ENCODE results near the gene TMEM117.

The TMEM117 gene

DNA sequence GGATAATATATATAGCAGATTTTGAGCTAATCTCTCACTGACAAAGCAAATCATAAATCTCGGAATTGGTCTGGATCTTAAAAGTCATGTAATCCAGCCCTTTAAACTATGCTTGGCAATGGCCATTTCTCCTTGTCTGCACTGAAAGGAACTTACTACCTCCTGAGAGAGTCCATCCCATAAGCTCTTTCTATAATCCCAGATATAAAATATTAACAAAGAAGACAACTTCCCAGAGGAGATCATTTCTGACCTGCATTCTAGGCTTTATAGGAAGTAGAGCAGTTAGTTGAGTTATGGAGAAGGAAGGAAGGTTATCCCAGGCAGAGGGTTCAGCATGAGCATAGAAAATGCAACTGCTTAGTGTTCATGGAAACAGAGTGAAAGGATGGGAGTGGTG lies 99.7 kb downstream of the TMEM117 start:
- no peaks in the 10 kb centered on the region for H4K20me1 ChIP-seq (ENCODE audit: control insufficient read depth, insufficient read depth, low read depth, low read length)
- H3F3A ChIP-seq (ENCODE audit: control insufficient read depth, insufficient read depth) = no peaks in the 10 kb centered on the region
- no peaks in the 10 kb centered on the region for H3K79me2 ChIP-seq (ENCODE audit: control insufficient read depth, low read length)
- no peaks in the 10 kb centered on the region for H3K27me3 ChIP-seq (ENCODE audit: control insufficient read depth, low read length)
- no peak overlapping the region for H3K4me3 ChIP-seq (ENCODE audit: low read length)
- H3K36me3 ChIP-seq (ENCODE audit: control insufficient read depth, low read length) = no peaks in the 10 kb centered on the region
- 0 out of 2 replicates have a peak, but pooled peaks cover 3% of the 10 kb centered on the region for H3K9me3 ChIP-seq (ENCODE audit: control insufficient read depth, insufficient read depth, low read length)
- H3K4me1 ChIP-seq (ENCODE audit: control insufficient read depth, low read length) = no peaks in the 10 kb centered on the region
- no peak for TF ChIP-seq EZH2phosphoT487 (IDR thresholded peaks at IDR 0.05; ENCODE audit: borderline replicate concordance, low read length)
- TF ChIP-seq, protein P1, sequence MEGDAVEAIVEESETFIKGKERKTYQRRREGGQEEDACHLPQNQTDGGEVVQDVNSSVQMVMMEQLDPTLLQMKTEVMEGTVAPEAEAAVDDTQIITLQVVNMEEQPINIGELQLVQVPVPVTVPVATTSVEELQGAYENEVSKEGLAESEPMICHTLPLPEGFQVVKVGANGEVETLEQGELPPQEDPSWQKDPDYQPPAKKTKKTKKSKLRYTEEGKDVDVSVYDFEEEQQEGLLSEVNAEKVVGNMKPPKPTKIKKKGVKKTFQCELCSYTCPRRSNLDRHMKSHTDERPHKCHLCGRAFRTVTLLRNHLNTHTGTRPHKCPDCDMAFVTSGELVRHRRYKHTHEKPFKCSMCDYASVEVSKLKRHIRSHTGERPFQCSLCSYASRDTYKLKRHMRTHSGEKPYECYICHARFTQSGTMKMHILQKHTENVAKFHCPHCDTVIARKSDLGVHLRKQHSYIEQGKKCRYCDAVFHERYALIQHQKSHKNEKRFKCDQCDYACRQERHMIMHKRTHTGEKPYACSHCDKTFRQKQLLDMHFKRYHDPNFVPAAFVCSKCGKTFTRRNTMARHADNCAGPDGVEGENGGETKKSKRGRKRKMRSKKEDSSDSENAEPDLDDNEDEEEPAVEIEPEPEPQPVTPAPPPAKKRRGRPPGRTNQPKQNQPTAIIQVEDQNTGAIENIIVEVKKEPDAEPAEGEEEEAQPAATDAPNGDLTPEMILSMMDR (IDR thresholded peaks at IDR 0.05; ENCODE audit: low read depth, low read length, poor library complexity, severe bottlenecking) = no peak
- H3K9me2 ChIP-seq (replicated peaks; ENCODE audit: control insufficient read depth, low read length) = no peaks in the 10 kb centered on the region
- no peak overlapping the region for H3K4me2 ChIP-seq (ENCODE audit: low read length)
- no peak overlapping the region for H3K27ac ChIP-seq (ENCODE audit: low read depth, low read length)

DNA sequence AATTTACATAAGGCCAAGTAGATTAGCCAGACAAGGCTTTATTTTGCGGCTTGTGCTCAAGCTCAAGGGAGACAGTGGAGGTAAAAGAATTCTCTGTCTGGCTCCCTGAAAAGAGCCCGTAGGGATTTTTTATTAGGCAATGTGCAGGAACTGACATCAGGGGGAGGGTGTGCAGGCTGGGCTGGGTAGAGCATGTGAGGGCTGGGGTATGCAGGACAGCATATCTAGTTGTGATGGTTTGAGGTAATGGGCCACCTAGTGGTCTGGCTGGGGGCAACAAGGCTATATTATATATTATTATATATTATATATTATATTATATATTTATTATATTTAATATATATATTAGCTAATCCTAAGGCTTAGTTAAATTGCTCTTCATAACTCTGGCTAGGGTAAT lies 102.1 kb downstream of the TMEM117 start:
- Histone ChIP-seq H4K20me1 (ENCODE audit: control insufficient read depth, insufficient read depth, low read depth, low read length) (no peaks in the 10 kb centered on the region), H3K9me2 (replicated peaks; ENCODE audit: control insufficient read depth, low read length) (no peaks in the 10 kb centered on the region), H3K27ac (ENCODE audit: low read depth, low read length) (no peak overlapping the region)

DNA sequence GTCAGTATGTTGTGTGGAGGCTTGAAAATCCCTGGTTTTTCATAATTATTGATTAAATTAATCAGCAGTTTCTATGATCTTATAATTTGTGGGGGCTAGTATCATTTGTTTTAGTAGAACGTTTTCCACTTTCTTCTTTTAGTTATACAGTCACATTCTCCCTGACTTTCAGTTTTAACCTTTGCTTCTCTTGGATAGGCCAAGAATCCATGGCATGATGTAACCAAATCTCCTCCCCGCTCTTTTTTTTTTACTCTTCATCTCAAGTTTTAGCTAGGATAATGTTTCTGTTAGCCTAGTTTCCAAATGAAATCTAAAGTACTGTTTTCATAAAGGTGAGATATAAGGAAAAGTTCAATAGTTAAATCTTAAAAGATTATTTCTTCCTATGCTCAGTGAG lies 106.5 kb downstream of the TMEM117 start:
- H3K9me2 ChIP-seq (replicated peaks; ENCODE audit: control insufficient read depth, low read length) = no peaks in the 10 kb centered on the region; the same call in 1 of the 2 replicates
- no peaks in the 10 kb centered on the region for H3F3A ChIP-seq (ENCODE audit: control insufficient read depth, insufficient read depth)
- H3K4me3 ChIP-seq (ENCODE audit: low read length) = no peak overlapping the region
- H3K79me2 ChIP-seq (ENCODE audit: control insufficient read depth, low read length) = no peaks in the 10 kb centered on the region
- H3K27me3 ChIP-seq (ENCODE audit: control insufficient read depth, low read length) = no peaks in the 10 kb centered on the region
- H4K20me1 ChIP-seq (ENCODE audit: control insufficient read depth, insufficient read depth, low read depth, low read length) = no peaks in the 10 kb centered on the region
- H3K4me1 ChIP-seq (ENCODE audit: control insufficient read depth, low read length) = no peaks in the 10 kb centered on the region
- no peak for TF ChIP-seq EZH2phosphoT487 (IDR thresholded peaks at IDR 0.05; ENCODE audit: borderline replicate concordance, low read length)
- TF ChIP-seq, protein P1 (IDR thresholded peaks at IDR 0.05; ENCODE audit: low read depth, low read length, poor library complexity, severe bottlenecking) = no peak
- no peaks in the 10 kb centered on the region for H3K9me3 ChIP-seq (ENCODE audit: control insufficient read depth, insufficient read depth, low read length)
- H3K36me3 ChIP-seq (ENCODE audit: control insufficient read depth, low read length) = no peaks in the 10 kb centered on the region
- H3K27ac ChIP-seq (ENCODE audit: low read depth, low read length) = no peak overlapping the region
- H3K4me2 ChIP-seq (ENCODE audit: low read length) = no peak overlapping the region

More for the DNA sequence above, 102.1 kb downstream of the TMEM117 start:
- no peaks in the 10 kb centered on the region for H3F3A ChIP-seq (ENCODE audit: control insufficient read depth, insufficient read depth)
- no peaks in the 10 kb centered on the region for H3K9me3 ChIP-seq (ENCODE audit: control insufficient read depth, insufficient read depth, low read length)
- H3K4me2 ChIP-seq (ENCODE audit: low read length) = no peak overlapping the region
- no peaks in the 10 kb centered on the region for H3K27me3 ChIP-seq (ENCODE audit: control insufficient read depth, low read length)
- H3K36me3 ChIP-seq (ENCODE audit: control insufficient read depth, low read length) = no peaks in the 10 kb centered on the region
- no peak overlapping the region for H3K4me3 ChIP-seq (ENCODE audit: low read length)
- no peaks in the 10 kb centered on the region for H3K4me1 ChIP-seq (ENCODE audit: control insufficient read depth, low read length)
- H3K79me2 ChIP-seq (ENCODE audit: control insufficient read depth, low read length) = no peaks in the 10 kb centered on the region
- TF ChIP-seq, protein P1 (IDR thresholded peaks at IDR 0.05; ENCODE audit: low read depth, low read length, poor library complexity, severe bottlenecking) = peak; percentile 26
- TF ChIP-seq EZH2phosphoT487 (IDR thresholded peaks at IDR 0.05; ENCODE audit: borderline replicate concordance, low read length) = no peak
